ENCODE results near the gene POLR3GL. TPM values are rescaled to one million over a fixed set of nuclear protein-coding genes. Genes with fewer than 3 reads are reported as not detected.

The POLR3GL gene
- total and polyA plus RNA-seq, 7 experiments from 2014 or later, result 20.7 to 113 (median 33.9) TPM

GRCh38 chr1:145942871-145943270 is 21.6 kb upstream of the POLR3GL start:
- peaks cover 6 to 28% (median 15%) of the 10 kb centered on the region in 5 donors for H3K36me3 Mint-ChIP-seq
- POLR2A ChIA-PET, result interaction anchor here (0.6 to 2.3 kb wide), 7 partner anchors 10 to 169 kb away, joined by 3 to 9 read pairs (median 6); partner anchors contain the start of genes LIX1L and RBM8A

GRCh38 chr1:145944532-145944931 is 20.0 kb upstream of the POLR3GL start:
- Mint-ChIP-seq H3K4me1 (peaks cover 5 to 40% (median 25%) of the 10 kb centered on the region in 7 donors), H3K36me3 (peaks cover 6 to 32% (median 15%) of the 10 kb centered on the region in 5 donors), H3K27ac (peak overlapping the region in 3 of 9 donors; percentile 14 to 52 (median 45)), H3K4me3 (no peak overlapping the region), H3K9me3 (no peaks in the 10 kb centered on the region), H3K27me3 (no peaks in the 10 kb centered on the region)
- Histone ChIP-seq H3K9me3 (ENCODE audit: control insufficient read depth in 2 of 3, low read length in 3 of 3) (no peaks in the 10 kb centered on the region), H3K4me1 (ENCODE audit: control insufficient read depth in 2 of 2, insufficient read depth in 2 of 2, low read length in 2 of 2) (peaks cover 0 to 3% of the 10 kb centered on the region in 2 donors), H3K4me3 (ENCODE audit: low read length) (no peak overlapping the region), H3K36me3 (ENCODE audit: control insufficient read depth in 2 of 3, insufficient read depth in 3 of 3, low read length in 3 of 3) (peaks cover 3 to 62% (median 12%) of the 10 kb centered on the region in 3 experiments), H3K27me3 (ENCODE audit: control insufficient read depth in 2 of 2, insufficient read depth in 2 of 2, low read length in 2 of 2) (no peaks in the 10 kb centered on the region), H3K27ac (ENCODE audit: low read depth, low read length) (no peak overlapping the region)
- no peak for DNase-seq
- ChIA-PET CTCF (no interaction called here), POLR2A (interaction anchor here (2.3 kb wide), 1 partner anchor 13 kb away, joined by 9 read pairs; the partner anchor contains the start of gene LIX1L)
- intact Hi-C loops (cut with micrococcal nuclease), result no loop called here
- ATAC-seq, result no peak

More at GRCh38 chr1:145942871-145943270, 21.6 kb upstream of the POLR3GL start:
- no peak overlapping the region for H3K4me3 Mint-ChIP-seq
- CTCF ChIA-PET, result no interaction called here
- no peak for ATAC-seq
- peak overlapping the region in 2 of 9 donors; percentile 52 to 73 for H3K27ac Mint-ChIP-seq
- intact Hi-C loops (cut with micrococcal nuclease), result loop anchor here in 1 of 2 donors (2.0 kb wide), 1 partner anchor 14 kb away; no protein-coding TSS in a partner anchor
- H3K9me3 ChIP-seq (ENCODE audit: control insufficient read depth in 2 of 3, low read length in 3 of 3), result no peaks in the 10 kb centered on the region
- no peak overlapping the region for H3K27ac ChIP-seq (ENCODE audit: low read depth, low read length)
- no peak for DNase-seq
- peaks cover 3 to 61% (median 12%) of the 10 kb centered on the region in 3 experiments for H3K36me3 ChIP-seq (ENCODE audit: control insufficient read depth in 2 of 3, insufficient read depth in 3 of 3, low read length in 3 of 3)
- H3K27me3 Mint-ChIP-seq, result no peaks in the 10 kb centered on the region
- no peaks in the 10 kb centered on the region for H3K9me3 Mint-ChIP-seq
- no peaks in the 10 kb centered on the region for H3K27me3 ChIP-seq (ENCODE audit: control insufficient read depth in 2 of 2, insufficient read depth in 2 of 2, low read length in 2 of 2)
- no peak overlapping the region for H3K4me3 ChIP-seq (ENCODE audit: low read length)
- no peaks in the 10 kb centered on the region for H3K4me1 ChIP-seq (ENCODE audit: control insufficient read depth in 2 of 2, insufficient read depth in 2 of 2, low read length in 2 of 2)
- H3K4me1 Mint-ChIP-seq, result peaks cover 0 to 26% (median 13%) of the 10 kb centered on the region in 7 donors

GRCh38 chr1:145946477-145946986 is 18.0 kb upstream of the POLR3GL start:
- CTCF ChIA-PET, result no interaction called here

GRCh38 chr1:145947551-145947950 is 16.9 kb upstream of the POLR3GL start:
- Mint-ChIP-seq H3K9me3 (no peaks in the 10 kb centered on the region), H3K4me3 (no peak overlapping the region), H3K27ac (peak overlapping the region in 4 of 9 donors; percentile 24 to 56 (median 34)), H3K4me1 (peaks cover 22 to 65% (median 46%) of the 10 kb centered on the region in 7 donors), H3K36me3 (peaks cover under 1 to 28% (median 21%) of the 10 kb centered on the region in 5 donors), H3K27me3 (no peaks in the 10 kb centered on the region)
- Histone ChIP-seq H3K4me1 (ENCODE audit: control insufficient read depth in 2 of 2, insufficient read depth in 2 of 2, low read length in 2 of 2) (peaks cover 13 to 17% of the 10 kb centered on the region in 2 donors), H3K4me3 (ENCODE audit: low read length) (no peak overlapping the region), H3K27me3 (ENCODE audit: control insufficient read depth in 2 of 2, insufficient read depth in 2 of 2, low read length in 2 of 2) (no peaks in the 10 kb centered on the region), H3K36me3 (ENCODE audit: control insufficient read depth in 2 of 3, insufficient read depth in 3 of 3, low read length in 3 of 3) (peaks cover under 1 to 43% (median 11%) of the 10 kb centered on the region in 3 experiments), H3K9me3 (ENCODE audit: control insufficient read depth in 2 of 3, low read length in 3 of 3) (no peaks in the 10 kb centered on the region), H3K27ac (ENCODE audit: low read depth, low read length) (no peak overlapping the region)
- CTCF ChIA-PET, result interaction anchor here (0.5 kb wide), 1 partner anchor 19 kb away, joined by 3 read pairs; no protein-coding TSS in a partner anchor
- ATAC-seq, result no peak
- POLR2A ChIA-PET, result interaction anchor here (1.2 kb wide), 1 partner anchor 10 kb away, joined by 7 read pairs; the partner anchor contains the start of gene LIX1L
- no peak for DNase-seq
- intact Hi-C loops (cut with micrococcal nuclease), result no loop called here

More at GRCh38 chr1:145946477-145946986, 18.0 kb upstream of the POLR3GL start:
- Histone ChIP-seq H3K36me3 (ENCODE audit: control insufficient read depth in 2 of 3, insufficient read depth in 3 of 3, low read length in 3 of 3) (peaks cover 3 to 53% (median 12%) of the 10 kb centered on the region in 3 experiments), H3K27ac (ENCODE audit: low read depth, low read length) (no peak overlapping the region), H3K4me1 (ENCODE audit: control insufficient read depth in 2 of 2, insufficient read depth in 2 of 2, low read length in 2 of 2) (peaks cover 9 to 12% of the 10 kb centered on the region in 2 donors), H3K27me3 (ENCODE audit: control insufficient read depth in 2 of 2, insufficient read depth in 2 of 2, low read length in 2 of 2) (no peaks in the 10 kb centered on the region), H3K4me3 (ENCODE audit: low read length) (no peak overlapping the region), H3K9me3 (ENCODE audit: control insufficient read depth in 2 of 3, low read length in 3 of 3) (no peaks in the 10 kb centered on the region)
- no peak overlapping the region for H3K4me3 Mint-ChIP-seq
- no peak for DNase-seq
- H3K36me3 Mint-ChIP-seq, result peaks cover 6 to 31% (median 23%) of the 10 kb centered on the region in 5 donors
- no peaks in the 10 kb centered on the region for H3K27me3 Mint-ChIP-seq
- POLR2A ChIA-PET, result interaction anchor here (1.0 kb wide), 2 partner anchors 9 to 12 kb away, joined by 4 to 5 read pairs; partner anchors contain the start of gene LIX1L
- ATAC-seq, result no peak
- H3K4me1 Mint-ChIP-seq, result peaks cover 13 to 60% (median 43%) of the 10 kb centered on the region in 7 donors
- H3K27ac Mint-ChIP-seq, result peak overlapping the region in 3 of 9 donors; percentile 11 to 69 (median 40)
- no peaks in the 10 kb centered on the region for H3K9me3 Mint-ChIP-seq
- intact Hi-C loops (cut with micrococcal nuclease), result loop anchor here in 1 of 2 donors (1.0 kb wide), 1 partner anchor 11 kb away; no protein-coding TSS in a partner anchor

GRCh38 chr1:145949219-145949618 is 15.3 kb upstream of the POLR3GL start:
- H3K27me3 ChIP-seq (ENCODE audit: control insufficient read depth in 2 of 2, insufficient read depth in 2 of 2, low read length in 2 of 2), result no peaks in the 10 kb centered on the region
- no peaks in the 10 kb centered on the region for H3K9me3 ChIP-seq (ENCODE audit: control insufficient read depth in 2 of 3, low read length in 3 of 3)
- Mint-ChIP-seq H3K36me3 (peaks cover 0 to 32% (median 13%) of the 10 kb centered on the region in 5 donors), H3K27ac (peak overlapping the region in 6 of 9 donors; percentile 9 to 80 (median 58)), H3K4me1 (peaks cover 34 to 71% (median 57%) of the 10 kb centered on the region in 7 donors), H3K4me3 (peak overlapping the region in 2 of 10 donors; percentile 1 to 3), H3K9me3 (no peaks in the 10 kb centered on the region), H3K27me3 (no peaks in the 10 kb centered on the region)
- no peak overlapping the region for H3K4me3 ChIP-seq (ENCODE audit: low read length)
- ChIA-PET CTCF (no interaction called here), POLR2A (interaction anchor here (0.8 to 1.0 kb wide), 3 partner anchors 9 to 39 kb away, joined by 3 to 7 read pairs (median 3); partner anchors contain the start of genes ITGA10, LIX1L and RBM8A)
- H3K36me3 ChIP-seq (ENCODE audit: control insufficient read depth in 2 of 3, insufficient read depth in 3 of 3, low read length in 3 of 3), result peaks cover 0 to 27% (median 7%) of the 10 kb centered on the region in 3 experiments
- intact Hi-C loops (cut with micrococcal nuclease), result no loop called here
- DNase-seq, result no peak
- no peak for ATAC-seq
- peaks cover 13 to 28% of the 10 kb centered on the region in 2 donors for H3K4me1 ChIP-seq (ENCODE audit: control insufficient read depth in 2 of 2, insufficient read depth in 2 of 2, low read length in 2 of 2)
- H3K27ac ChIP-seq (ENCODE audit: low read depth, low read length), result no peak overlapping the region

DNA sequence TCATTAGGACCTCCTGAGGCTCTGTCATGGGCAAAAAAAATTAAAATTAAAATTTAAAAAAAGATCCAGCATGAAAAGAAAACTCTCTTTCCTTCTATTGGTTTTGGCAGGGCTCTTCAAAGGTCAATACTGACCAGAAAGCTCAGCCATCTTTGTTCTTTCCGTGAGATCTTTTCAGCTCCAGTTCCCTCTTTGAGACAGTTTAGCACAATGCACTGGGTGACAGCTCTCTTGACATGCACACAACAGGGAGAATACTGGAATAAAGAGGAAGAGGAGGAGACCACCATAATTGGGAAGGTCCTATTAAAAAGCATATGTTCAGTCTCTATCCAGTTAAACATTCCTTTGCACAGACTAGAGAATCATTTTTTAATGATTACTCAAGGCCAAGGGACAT is 13.0 kb upstream of the POLR3GL start:
- DNase-seq (no peak), ATAC-seq (no peak)
- Histone ChIP-seq H3K4me3 (ENCODE audit: low read length) (no peak overlapping the region), H3K4me1 (ENCODE audit: control insufficient read depth in 2 of 2, insufficient read depth in 2 of 2, low read length in 2 of 2) (peaks cover 36 to 51% of the 10 kb centered on the region in 2 donors), H3K27me3 (ENCODE audit: control insufficient read depth in 2 of 2, insufficient read depth in 2 of 2, low read length in 2 of 2) (no peaks in the 10 kb centered on the region), H3K36me3 (ENCODE audit: control insufficient read depth in 2 of 3, insufficient read depth in 3 of 3, low read length in 3 of 3) (peaks cover 0 to 19% (median 7%) of the 10 kb centered on the region in 3 experiments), H3K9me3 (ENCODE audit: control insufficient read depth in 2 of 3, low read length in 3 of 3) (no peaks in the 10 kb centered on the region), H3K27ac (ENCODE audit: low read depth, low read length) (no peak overlapping the region)
- Mint-ChIP-seq H3K36me3 (peaks cover 0 to 39% (median 16%) of the 10 kb centered on the region in 5 donors), H3K9me3 (no peaks in the 10 kb centered on the region), H3K4me1 (peaks cover 48 to 91% (median 80%) of the 10 kb centered on the region in 7 donors), H3K27me3 (no peaks in the 10 kb centered on the region), H3K4me3 (peak overlapping the region in 1 of 10 donors; percentile 9), H3K27ac (peak overlapping the region in 6 of 9 donors; percentile 25 to 65 (median 30))
- intact Hi-C loops (cut with micrococcal nuclease), result no loop called here
- CTCF ChIA-PET, result interaction anchor here (0.8 kb wide), 1 partner anchor 24 kb away, joined by 5 read pairs; the partner anchor contains the start of gene RBM8A
- POLR2A ChIA-PET, result interaction anchor here (1.0 to 4.0 kb wide), 3 partner anchors 12 to 105 kb away, joined by 3 to 25 read pairs (median 3); partner anchors contain the start of genes ANKRD34A and POLR3GL
